HL-60 (cell line): ENCODE results near the gene FRAT1.

ENCODE experiments used
- DNase-seq, 2 experiments: peaks; one replicate each; pipeline ENCODE4 v3.0.0-alpha.2; 2010 to 2020; ENCODE audit warnings: low read depth in 1 of 2, low spot score in 1 of 2
- H3K27ac ChIP-seq: fragments of 250-450 bp; sonication (Bioruptor Pico); replicated peaks from 2 replicates; pipeline ENCODE4 v1.5.1; 2020; ENCODE audit warnings: mild to moderate bottlenecking, moderate library complexity
- H3K27me3 ChIP-seq: fragments of 250-450 bp; sonication (Bioruptor Pico); 2 replicates; pipeline ENCODE4 v1.5.1; 2021; ENCODE audit warnings: mild to moderate bottlenecking, moderate library complexity; ENCODE audit not compliant: insufficient read depth, poor library complexity, severe bottlenecking
- H3K4me3 ChIP-seq: replicated peaks from 2 replicates; pipeline ENCODE4 v1.5.1; 2011; ENCODE audit warnings: mild to moderate bottlenecking, control low read depth, low read length; ENCODE audit not compliant: insufficient read depth
- CTCF ChIP-seq: IDR thresholded peaks from one replicate; pipeline ENCODE4 v1.5.1; 2011; ENCODE audit warnings: low read length, control low read depth, inconsistent platforms; ENCODE audit not compliant: insufficient read depth
- GABPA ChIP-seq: IDR thresholded peaks from 2 replicates; pipeline ENCODE4 v1.6.1; 2012; ENCODE audit warnings: low read depth
- POLR2AphosphoS5 ChIP-seq: IDR thresholded peaks from 2 replicates; pipeline ENCODE4 v1.6.1; 2012; ENCODE audit warnings: low read depth
- REST ChIP-seq: IDR thresholded peaks from 2 replicates; pipeline ENCODE4 v1.6.1; 2012; ENCODE audit warnings: low read depth; ENCODE audit not compliant: insufficient replicate concordance
- SPI1 ChIP-seq: IDR thresholded peaks from 2 replicates; pipeline ENCODE4 v1.6.1; 2012; ENCODE audit warnings: low read depth, mild to moderate bottlenecking, borderline replicate concordance

The FRAT1 gene

DNA sequence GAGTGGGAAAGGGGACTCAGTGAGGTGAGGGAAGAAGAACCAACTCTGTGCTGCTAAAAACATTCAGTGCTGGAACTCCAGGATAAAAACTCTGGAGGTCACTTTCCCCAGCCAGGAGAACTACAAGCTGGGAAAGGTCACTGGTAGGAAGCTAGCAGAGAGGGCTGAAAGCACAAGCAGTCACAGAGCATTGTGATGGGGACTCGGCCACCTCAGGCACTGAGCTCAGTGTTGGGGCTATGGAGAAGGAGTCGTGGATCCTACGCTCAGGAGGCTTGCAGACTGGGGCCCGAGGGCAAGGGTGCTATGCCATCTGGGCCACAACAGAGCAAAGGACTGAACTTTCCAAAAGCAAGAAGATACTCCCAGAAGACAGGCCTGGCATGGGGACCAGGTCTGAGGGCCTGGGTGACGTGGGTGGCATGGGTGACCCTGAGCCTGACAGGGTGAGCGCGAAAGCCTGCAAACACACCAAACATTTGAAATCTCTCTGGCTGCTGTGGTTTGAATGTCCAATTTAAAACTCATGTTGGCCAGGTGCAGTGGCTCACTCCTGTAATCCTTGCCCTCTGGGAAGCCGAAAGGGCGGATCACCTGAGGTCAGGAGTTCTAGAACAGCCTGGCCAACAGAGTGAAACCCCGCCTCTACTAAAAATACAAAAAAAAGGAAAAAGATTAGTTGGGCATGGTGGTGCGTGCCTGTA lies 16.8 kb upstream of the FRAT1 start:
- no peak overlapping the region for H3K27ac ChIP-seq
- DNase-seq, result no peak
- no peak overlapping the region for H3K4me3 ChIP-seq

DNA sequence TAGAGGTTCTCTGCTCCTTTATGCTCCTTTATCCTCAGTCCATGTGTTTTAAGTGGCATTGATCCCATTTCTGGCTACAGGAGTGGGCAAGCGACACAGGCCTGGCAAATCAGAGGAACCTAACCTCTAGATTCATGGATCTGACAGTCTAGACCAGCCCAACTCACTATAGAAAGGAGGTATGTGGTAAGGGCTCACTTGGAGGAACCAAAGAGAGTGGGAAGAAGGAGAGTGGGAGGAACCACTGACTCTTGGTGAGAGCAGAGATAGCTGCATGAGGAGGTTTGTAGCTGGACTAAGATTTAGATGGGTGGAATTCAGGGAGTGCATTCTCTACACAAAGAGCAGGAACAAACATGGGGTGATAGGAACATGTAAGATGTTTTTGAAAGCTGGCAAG lies 11.6 kb upstream of the FRAT1 start:
- TF ChIP-seq GABPA, result no peak
- no peak for TF ChIP-seq SPI1
- no peak for TF ChIP-seq REST
- TF ChIP-seq CTCF, result no peak
- TF ChIP-seq POLR2AphosphoS5, result no peak
- H3K27ac ChIP-seq, result no peak overlapping the region
- no peaks in the 10 kb centered on the region for H3K27me3 ChIP-seq
- no peak overlapping the region for H3K4me3 ChIP-seq
- no peak for DNase-seq

More for the DNA sequence above, 16.8 kb upstream of the FRAT1 start:
- TF ChIP-seq REST, result no peak
- TF ChIP-seq POLR2AphosphoS5, result no peak
- no peak for TF ChIP-seq SPI1
- TF ChIP-seq GABPA, result no peak
- no peak for TF ChIP-seq CTCF
- H3K27me3 ChIP-seq, result no peaks in the 10 kb centered on the region

- DNase-seq, result no peak
- Histone ChIP-seq H3K4me3 (no peak overlapping the region), H3K27ac (no peak overlapping the region), H3K27me3 (no peaks in the 10 kb centered on the region)
- TF ChIP-seq POLR2AphosphoS5 (no peak), REST (no peak), SPI1 (no peak), GABPA (no peak), CTCF (no peak)
These were observed 10.9 kb upstream of the FRAT1 start for GRCh38 chr10:97307866-97308780.
